Psoas muscle (tissue), 8 donors: ENCODE measurements around the gene PTTG2. TPM values are rescaled to one million over a fixed set of nuclear protein-coding genes. Genes with fewer than 3 reads are reported as not detected.

ENCODE experiments used
- ATAC-seq, 4 donors: fragments of 200-7000 bp; cut with Tn5 transposase; one replicate each; pipeline ENCODE4 v1.9.1; 2020; ENCODE audit warnings: moderate library complexity in 3 of 4, mild to moderate bottlenecking in 2 of 4
- DNase-seq, 2 donors: peaks; one replicate each; pipeline ENCODE4 v3.0.0-alpha.2; 2020
- H3K27ac ChIP-seq: fragments of 200-600 bp; one replicate; pipeline ENCODE4 v1.8.0; 2022
- H3K27me3 ChIP-seq, 3 donors: fragments of 200-600 bp in 1 of 3; one replicate each; pipeline versions ENCODE4 v1.6.1 to v1.8.0; 2013 to 2022; ENCODE audit warnings: low read length in 2 of 3, mild to moderate bottlenecking in 2 of 3, moderate library complexity in 1 of 3; ENCODE audit not compliant: insufficient read depth in 3 of 3
- H3K36me3 ChIP-seq, 2 donors: fragments of 200-600 bp in 1 of 2; one replicate each; pipeline versions ENCODE4 v1.6.1 to v1.8.0; 2013 to 2022; ENCODE audit warnings: low read depth in 1 of 2, mild to moderate bottlenecking in 1 of 2, moderate library complexity in 1 of 2; ENCODE audit not compliant: insufficient read depth in 1 of 2
- H3K4me1 ChIP-seq: fragments of 200-600 bp; one replicate; pipeline ENCODE4 v1.8.0; 2022
- H3K4me3 ChIP-seq: fragments of 200-600 bp; one replicate; pipeline ENCODE4 v1.8.0; 2022; ENCODE audit warnings: mild to moderate bottlenecking
- H3K9me3 ChIP-seq: fragments of 200-600 bp; one replicate; pipeline ENCODE4 v1.8.0; 2022
- WGBS, 3 donors: extraction: QIAGEN DNeasy Blood & Tissue Kit; methylation state at CpG; one replicate each; pipeline versions ENCODE4 v1.1.6 to v1.1.7; 2013; 5-methylcytosine and 5-hydroxymethylcytosine counted together
- intact Hi-C, 2 donors: fragments of 100-400 bp; cut with DNase I; formaldehyde crosslinking; loops; one replicate each; pipeline versions ENCODE4 v1.11.0 to v1.14.2; 2022
- polyA plus RNA-seq, 3 donors: library from polyadenylated mRNA; stranded (reverse); fragments of 200-250 nt; gene quantifications; one replicate each; pipeline ENCODE4 v1.2.3, GENCODE V29; 2013
- total RNA-seq, 4 donors: library from RNA; stranded (reverse); fragmentation: NEBNext Ultra II Directional in 2 of 4; extraction: Animal tissue kit (Norgen Biotek cat#: 25700) in 2 of 4; gene quantifications; one replicate each; pipeline versions ENCODE4 v1.2.1 to v1.2.4, GENCODE V29; 2021 to 2023
- TF ChIP-seq, protein P1 (sequence below): fragments of 200-600 bp; IDR thresholded peaks from one replicate; pipeline ENCODE4 v1.8.0; 2022; ENCODE audit warnings: antibody characterized with exemption
- donor health status: healthy with polysubstance abuse.
- donor health status: DM: no; HTN: no; CAD: no; lungs with moderate emphysema.
- donor health status: Bipolar disorder and iron deficiency.
- donor health status: healthy.
- donor health status: DM: yes; HTN: yes; CAD: no.
- donor health status: DM: no; HTN: no; CAD: no.
- donor health status: DM: no; HTN: no; CAD: no.
- donor health status: DM: yes; HTN: yes; CAD: no.

Gene PTTG2
- total and polyA plus RNA-seq, 7 donors, result 0.10 to 3.9 (median 0.69) TPM; not detected in 3

DNA sequence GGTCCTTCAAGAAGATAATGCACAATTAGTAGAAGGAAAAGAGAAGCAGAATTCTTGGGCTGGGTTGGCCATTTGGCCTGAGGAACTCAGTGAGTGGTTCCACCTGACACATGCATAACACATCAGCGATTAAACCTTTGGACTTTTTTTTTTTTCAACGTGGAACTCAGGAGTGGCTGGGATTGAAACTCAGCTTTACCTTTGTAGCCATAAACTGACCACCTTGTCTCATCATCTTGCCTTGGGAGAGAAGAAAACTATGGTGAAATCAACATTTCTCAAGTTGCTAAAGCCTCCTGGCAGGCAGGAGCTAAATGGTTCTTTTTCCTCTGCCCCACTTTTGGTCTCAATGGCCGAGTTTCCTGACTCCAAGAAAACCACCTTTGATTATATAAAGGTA is 16.3 kb downstream of the PTTG2 start:
- Histone ChIP-seq H3K36me3 (no peaks in the 10 kb centered on the region), H3K4me1 (peaks cover 7% of the 10 kb centered on the region), H3K27me3 (no peaks in the 10 kb centered on the region), H3K9me3 (no peaks in the 10 kb centered on the region), H3K4me3 (peak overlapping the region; percentile 91), H3K27ac (peak overlapping the region; percentile 87)
- DNase-seq (no peak), ATAC-seq (no peak)
- TF ChIP-seq, protein P1, sequence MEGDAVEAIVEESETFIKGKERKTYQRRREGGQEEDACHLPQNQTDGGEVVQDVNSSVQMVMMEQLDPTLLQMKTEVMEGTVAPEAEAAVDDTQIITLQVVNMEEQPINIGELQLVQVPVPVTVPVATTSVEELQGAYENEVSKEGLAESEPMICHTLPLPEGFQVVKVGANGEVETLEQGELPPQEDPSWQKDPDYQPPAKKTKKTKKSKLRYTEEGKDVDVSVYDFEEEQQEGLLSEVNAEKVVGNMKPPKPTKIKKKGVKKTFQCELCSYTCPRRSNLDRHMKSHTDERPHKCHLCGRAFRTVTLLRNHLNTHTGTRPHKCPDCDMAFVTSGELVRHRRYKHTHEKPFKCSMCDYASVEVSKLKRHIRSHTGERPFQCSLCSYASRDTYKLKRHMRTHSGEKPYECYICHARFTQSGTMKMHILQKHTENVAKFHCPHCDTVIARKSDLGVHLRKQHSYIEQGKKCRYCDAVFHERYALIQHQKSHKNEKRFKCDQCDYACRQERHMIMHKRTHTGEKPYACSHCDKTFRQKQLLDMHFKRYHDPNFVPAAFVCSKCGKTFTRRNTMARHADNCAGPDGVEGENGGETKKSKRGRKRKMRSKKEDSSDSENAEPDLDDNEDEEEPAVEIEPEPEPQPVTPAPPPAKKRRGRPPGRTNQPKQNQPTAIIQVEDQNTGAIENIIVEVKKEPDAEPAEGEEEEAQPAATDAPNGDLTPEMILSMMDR, result no peak
- intact Hi-C loops, result loop anchor here (5.0 kb wide), 4 partner anchors 39 to 174 kb away; partner anchors contain the start of genes PGM2 (in 1 of the 2) and TBC1D1 (in 1 of the 2)
- WGBS, 3 donors, result 43 to 49% (median 46%) methylated on average over 3 of the region's 3 CpGs

DNA sequence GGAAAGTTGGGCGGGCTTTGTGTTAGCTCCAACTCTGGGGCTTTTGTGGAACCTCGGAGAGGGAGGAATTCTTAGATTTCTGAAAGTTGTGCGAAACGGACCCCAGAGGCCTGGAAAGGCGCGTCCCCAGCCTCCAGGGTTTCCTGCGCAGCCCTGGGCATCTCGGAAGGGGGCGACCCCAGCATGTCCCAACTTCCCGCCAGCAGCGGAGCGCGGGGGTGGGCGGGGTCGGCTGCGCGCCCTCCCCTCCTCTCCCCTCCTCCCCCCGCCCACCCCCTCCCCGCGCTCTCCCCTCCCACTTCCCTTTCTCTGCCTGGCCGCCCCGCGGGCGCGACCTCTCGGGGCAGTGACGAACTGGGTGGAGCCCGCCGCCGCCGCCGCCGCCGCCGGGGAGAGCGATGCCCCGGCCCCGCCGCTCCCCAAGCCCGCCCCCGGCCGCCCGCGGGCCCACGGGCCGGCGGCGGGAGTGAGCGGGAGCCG is 16.8 kb downstream of the PTTG2 start:
- 5 to 11% (median 6%) methylated on average over 14 to 41 of the region's 50 CpGs for WGBS, 3 donors
- H3K4me1 ChIP-seq, result peaks cover 7% of the 10 kb centered on the region
- peak; percentile 82 to 87 for DNase-seq
- peak; percentile 71 to 81 (median 74) for ATAC-seq
- intact Hi-C loops, result loop anchor here (5.0 kb wide), 4 partner anchors 40 to 175 kb away; partner anchors contain the start of genes PGM2 (in 1 of the 2) and TBC1D1 (in 1 of the 2)
- no peaks in the 10 kb centered on the region for H3K36me3 ChIP-seq
- peak overlapping the region; percentile 91 for H3K4me3 ChIP-seq
- H3K9me3 ChIP-seq, result no peaks in the 10 kb centered on the region
- H3K27me3 ChIP-seq, result no peaks in the 10 kb centered on the region
- TF ChIP-seq, protein P1, result no peak
- peak overlapping the region; percentile 87 for H3K27ac ChIP-seq

DNA sequence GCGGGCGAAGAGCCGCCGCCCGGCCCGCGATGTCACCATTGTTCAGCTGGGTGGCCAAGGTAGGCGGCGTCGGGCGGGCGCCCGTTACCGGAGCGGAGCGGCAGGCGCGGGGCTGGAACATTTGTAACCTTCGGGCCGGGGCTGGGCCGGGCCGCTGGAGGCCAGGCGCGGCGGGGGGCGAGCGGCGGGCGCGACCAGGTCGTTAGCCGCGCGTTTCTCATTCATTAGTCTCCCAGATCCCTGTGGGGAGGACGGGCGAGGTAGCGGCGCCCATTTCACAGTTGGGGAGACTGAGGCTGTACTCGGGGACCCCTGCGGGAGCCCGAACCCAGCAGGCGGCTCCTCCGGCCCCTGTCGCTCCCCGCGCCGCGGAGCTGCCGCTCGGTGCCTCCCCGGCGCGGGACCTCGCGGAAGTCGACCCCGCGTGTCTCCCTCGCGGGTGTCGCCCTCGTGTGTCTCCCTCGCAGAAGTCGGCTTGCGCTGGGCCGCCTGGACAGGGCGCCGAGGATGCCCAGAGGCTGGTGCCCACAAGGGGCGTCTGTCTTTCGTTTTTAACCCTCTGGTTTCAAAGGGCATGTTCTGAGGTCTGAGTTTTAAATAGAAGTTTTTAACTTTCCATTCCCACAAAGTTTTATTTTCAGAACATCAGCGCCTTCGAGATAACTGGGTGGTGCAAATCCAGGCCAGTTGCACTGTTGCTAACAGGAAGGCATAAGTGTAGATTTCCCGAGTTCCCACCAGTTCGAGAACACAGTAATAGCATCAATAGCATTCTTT is 17.5 kb downstream of the PTTG2 start:
- Histone ChIP-seq H3K9me3 (no peaks in the 10 kb centered on the region), H3K36me3 (no peaks in the 10 kb centered on the region), H3K4me3 (peak overlapping the region; percentile 91), H3K27me3 (no peaks in the 10 kb centered on the region), H3K27ac (peak overlapping the region; percentile 87), H3K4me1 (peaks cover 7% of the 10 kb centered on the region)
- TF ChIP-seq, protein P1, result peak; percentile 70
- intact Hi-C loops, result loop anchor here (2.0 to 5.0 kb wide), 5 partner anchors 40 to 175 kb away; partner anchors contain the start of genes PGM2 (in 1 of the 2) and TBC1D1 (in 1 of the 2)
- DNase-seq, result peak; percentile 72 to 89
- 1% methylated on average over 47 to 74 of the region's 74 CpGs for WGBS, 3 donors
- ATAC-seq, result peak; percentile 82 to 93 (median 92)

DNA sequence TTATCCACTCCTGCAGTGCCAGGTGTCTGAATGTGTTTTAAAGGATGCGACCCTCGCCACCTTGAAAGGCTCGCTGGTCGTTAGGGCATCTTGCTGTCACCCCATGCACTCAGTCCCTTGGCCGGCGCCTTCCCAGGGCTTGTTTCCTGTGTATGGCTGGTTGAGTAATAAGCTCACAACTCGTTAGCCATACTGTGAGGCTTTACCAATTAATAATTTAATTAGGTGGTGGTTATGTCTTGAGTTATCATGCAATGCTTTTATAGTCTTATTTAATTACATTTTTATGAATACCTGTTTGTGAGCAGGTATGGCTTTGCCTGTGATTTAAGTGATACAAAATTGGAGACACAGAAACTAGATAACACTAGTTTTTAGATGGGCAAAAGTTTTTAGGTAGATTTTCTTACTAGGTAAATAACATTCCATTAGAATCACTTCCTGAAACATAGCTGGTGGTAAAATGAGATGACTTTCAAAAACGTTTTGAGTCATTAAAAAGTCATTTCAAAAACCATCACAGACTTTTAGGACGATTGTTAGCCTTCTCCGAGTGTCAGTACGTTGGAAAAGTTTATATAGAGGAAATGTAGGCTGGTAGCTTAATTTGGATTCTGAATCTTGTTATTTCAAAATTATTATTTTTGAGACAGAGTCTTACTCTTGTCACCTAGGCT is 18.2 kb downstream of the PTTG2 start:
- H3K36me3 ChIP-seq, result no peaks in the 10 kb centered on the region
- intact Hi-C loops, result loop anchor here (2.0 to 5.0 kb wide), 5 partner anchors 41 to 176 kb away; partner anchors contain the start of genes PGM2 (in 1 of the 2) and TBC1D1 (in 1 of the 2)
- H3K27ac ChIP-seq, result peak overlapping the region; percentile 87
- ATAC-seq, result peak in 2 of 4 donors; percentile 3 to 13
- peak overlapping the region; percentile 91 for H3K4me3 ChIP-seq
- no peaks in the 10 kb centered on the region for H3K27me3 ChIP-seq
- WGBS, 3 donors, result 42 to 50% (median 43%) methylated on average over 11 of the region's 11 CpGs
- H3K4me1 ChIP-seq, result peaks cover 7% of the 10 kb centered on the region
- no peak for DNase-seq
- TF ChIP-seq, protein P1, result no peak
- H3K9me3 ChIP-seq, result no peaks in the 10 kb centered on the region
